VCaP (cell line): Measurements from ENCODE around the gene FBXO17.

ENCODE experiments used
- H3K27ac ChIP-seq: fragments of 450-650 bp; 2 replicates; pipeline ENCODE4 v1.5.1; 2017
- TF ChIP-seq, protein P1 (sequence below): fragments of 450-650 bp; conservative IDR thresholded peaks from 2 replicates; pipeline ENCODE4 v1.5.1; 2017; ENCODE audit warnings: mild to moderate bottlenecking, moderate library complexity

FBXO17 gene

DNA sequence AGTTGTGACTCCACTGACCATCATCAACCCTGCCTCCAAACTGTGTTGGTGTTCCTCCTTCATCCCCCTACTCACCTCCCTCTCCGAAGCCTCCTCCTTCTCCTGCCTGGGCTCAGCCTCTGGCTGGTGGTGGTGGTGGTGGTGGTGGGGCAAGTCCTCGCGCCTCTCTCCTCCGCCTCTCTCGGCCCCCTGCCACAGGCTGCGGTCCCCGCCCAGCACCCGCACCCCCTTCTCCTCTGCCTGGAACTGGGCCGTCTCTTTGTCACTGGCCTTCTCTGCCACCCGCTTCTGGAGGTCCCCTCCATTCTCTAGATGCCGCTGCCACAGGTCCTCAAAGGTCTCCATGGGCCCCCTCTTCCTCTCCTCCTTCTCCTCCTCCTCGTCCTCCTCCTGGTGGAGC, 65.1 kb downstream of the FBXO17 start:
- no peak overlapping the region for H3K27ac ChIP-seq
- TF ChIP-seq, protein P1, sequence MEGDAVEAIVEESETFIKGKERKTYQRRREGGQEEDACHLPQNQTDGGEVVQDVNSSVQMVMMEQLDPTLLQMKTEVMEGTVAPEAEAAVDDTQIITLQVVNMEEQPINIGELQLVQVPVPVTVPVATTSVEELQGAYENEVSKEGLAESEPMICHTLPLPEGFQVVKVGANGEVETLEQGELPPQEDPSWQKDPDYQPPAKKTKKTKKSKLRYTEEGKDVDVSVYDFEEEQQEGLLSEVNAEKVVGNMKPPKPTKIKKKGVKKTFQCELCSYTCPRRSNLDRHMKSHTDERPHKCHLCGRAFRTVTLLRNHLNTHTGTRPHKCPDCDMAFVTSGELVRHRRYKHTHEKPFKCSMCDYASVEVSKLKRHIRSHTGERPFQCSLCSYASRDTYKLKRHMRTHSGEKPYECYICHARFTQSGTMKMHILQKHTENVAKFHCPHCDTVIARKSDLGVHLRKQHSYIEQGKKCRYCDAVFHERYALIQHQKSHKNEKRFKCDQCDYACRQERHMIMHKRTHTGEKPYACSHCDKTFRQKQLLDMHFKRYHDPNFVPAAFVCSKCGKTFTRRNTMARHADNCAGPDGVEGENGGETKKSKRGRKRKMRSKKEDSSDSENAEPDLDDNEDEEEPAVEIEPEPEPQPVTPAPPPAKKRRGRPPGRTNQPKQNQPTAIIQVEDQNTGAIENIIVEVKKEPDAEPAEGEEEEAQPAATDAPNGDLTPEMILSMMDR = no peak

- H3K27ac ChIP-seq = no peak overlapping the region
- TF ChIP-seq, protein P1 = no peak
Observed at GRCh38 chr19:38908911-38909310, 66.6 kb downstream of the FBXO17 start.

DNA sequence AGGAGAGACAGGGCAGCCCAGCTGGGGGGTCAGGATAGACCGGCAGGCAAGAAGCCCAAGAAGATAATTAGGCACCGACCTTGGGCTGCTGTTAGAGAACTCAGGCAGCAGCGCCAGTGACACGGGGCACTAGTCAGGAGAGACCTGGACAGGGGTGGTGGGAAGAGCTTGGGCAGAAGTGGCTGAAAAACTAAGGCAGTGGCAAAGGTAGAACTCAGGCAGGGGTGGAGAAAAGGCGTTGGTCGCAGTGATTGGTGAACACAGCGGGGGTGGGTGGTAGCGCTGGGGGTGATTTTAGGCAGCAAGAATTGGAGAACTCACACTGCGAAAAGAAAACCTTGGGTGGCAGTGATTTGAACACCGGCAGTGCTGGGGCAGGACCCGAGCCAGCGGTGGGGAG, 67.9 kb downstream of the FBXO17 start:
- TF ChIP-seq, protein P1 = no peak
- no peak overlapping the region for H3K27ac ChIP-seq

DNA sequence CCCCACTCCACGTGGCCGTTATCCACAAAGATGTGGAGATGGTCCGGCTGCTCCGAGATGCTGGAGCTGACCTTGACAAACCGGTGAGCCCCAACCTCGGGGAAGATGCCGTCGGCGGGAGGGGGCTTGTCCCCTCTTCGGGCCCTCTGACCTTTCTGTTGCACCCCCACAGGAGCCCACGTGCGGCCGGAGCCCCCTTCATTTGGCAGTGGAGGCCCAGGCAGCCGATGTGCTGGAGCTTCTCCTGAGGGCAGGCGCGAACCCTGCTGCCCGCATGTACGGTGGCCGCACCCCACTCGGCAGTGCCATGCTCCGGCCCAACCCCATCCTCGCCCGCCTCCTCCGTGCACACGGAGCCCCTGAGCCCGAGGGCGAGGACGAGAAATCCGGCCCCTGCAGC, 68.3 kb downstream of the FBXO17 start:
- TF ChIP-seq, protein P1 = no peak
- no peak overlapping the region for H3K27ac ChIP-seq

DNA sequence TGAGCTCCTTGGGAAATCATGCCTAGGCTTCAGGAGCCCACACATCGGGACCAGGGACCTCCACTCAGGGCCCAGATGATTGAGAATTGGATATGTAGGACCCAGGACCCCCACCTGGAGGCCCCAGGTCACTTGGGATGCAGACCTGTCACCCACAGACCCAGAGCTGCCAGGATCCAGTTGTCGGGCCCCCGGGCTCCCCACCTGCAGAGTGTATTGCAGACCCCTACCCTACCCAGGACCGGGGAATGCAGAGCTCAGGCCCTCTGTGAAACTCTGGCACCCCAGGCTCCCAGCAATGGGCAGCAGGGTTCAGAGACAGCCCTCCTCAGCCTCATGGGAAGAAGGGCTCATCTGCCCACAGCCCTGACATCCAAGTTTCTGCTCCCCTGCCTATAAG, 69.9 kb downstream of the FBXO17 start:
- TF ChIP-seq, protein P1 = no peak
- no peak overlapping the region for H3K27ac ChIP-seq

- no peak overlapping the region for H3K27ac ChIP-seq
- TF ChIP-seq, protein P1 = no peak
Observed at GRCh38 chr19:38904581-38905539, 70.7 kb downstream of the FBXO17 start.

- TF ChIP-seq, protein P1 = no peak
- H3K27ac ChIP-seq = peak overlapping the region; percentile 70
Observed at GRCh38 chr19:38901683-38902082, 73.9 kb downstream of the FBXO17 start.
